WI38 (cell line): ENCODE measurements around the gene CHD2.
"Not testable (repeated sequence)": the region's sequence is repeated elsewhere in the genome, so short reads cannot be mapped to it uniquely, and the experiment has no call there.

Source experiments
- H3K4me3 ChIP-seq: 2 replicates; pipeline ENCODE4 v1.5.1; 2011; ENCODE audit warnings: low read depth, mild to moderate bottlenecking, control low read depth, low read length
- CTCF ChIP-seq: IDR thresholded peaks from 2 replicates; pipeline ENCODE4 v1.5.1; 2012; ENCODE audit warnings: low read depth, mild to moderate bottlenecking, control low read depth, low read length

The CHD2 gene

DNA sequence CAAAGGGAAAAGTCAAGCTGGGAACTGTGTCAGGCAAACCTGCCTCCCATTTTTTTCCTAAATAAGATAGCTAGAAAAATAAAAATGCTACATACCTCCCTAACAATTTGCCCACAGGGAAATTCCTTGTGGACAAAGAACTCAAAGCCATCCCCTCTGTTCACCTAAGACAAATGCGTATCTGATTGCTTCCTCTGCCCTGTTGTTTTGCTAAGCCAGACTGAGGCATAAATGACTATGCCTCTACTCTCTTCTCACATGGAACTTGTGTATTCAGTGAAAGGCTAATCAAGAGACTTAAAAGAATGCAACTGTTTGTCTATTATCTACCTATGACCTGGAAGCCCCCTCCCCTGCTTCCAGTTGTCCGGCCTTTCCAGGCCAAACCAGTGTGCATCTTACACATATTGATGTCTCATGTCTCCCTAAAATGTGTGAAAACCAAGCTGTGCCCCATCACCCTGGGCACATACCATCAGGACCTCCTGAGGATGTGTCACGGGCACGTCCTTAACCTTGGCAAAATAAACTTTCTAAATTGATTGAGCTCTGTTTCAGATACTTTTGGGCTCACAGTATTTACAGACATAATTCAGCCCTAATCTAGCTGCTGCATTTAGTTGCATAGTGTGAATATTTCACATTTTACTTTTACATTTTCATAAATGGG lies 15.8 kb downstream of the CHD2 start:
- no peak overlapping the region for H3K4me3 ChIP-seq
- no peak for TF ChIP-seq CTCF

DNA sequence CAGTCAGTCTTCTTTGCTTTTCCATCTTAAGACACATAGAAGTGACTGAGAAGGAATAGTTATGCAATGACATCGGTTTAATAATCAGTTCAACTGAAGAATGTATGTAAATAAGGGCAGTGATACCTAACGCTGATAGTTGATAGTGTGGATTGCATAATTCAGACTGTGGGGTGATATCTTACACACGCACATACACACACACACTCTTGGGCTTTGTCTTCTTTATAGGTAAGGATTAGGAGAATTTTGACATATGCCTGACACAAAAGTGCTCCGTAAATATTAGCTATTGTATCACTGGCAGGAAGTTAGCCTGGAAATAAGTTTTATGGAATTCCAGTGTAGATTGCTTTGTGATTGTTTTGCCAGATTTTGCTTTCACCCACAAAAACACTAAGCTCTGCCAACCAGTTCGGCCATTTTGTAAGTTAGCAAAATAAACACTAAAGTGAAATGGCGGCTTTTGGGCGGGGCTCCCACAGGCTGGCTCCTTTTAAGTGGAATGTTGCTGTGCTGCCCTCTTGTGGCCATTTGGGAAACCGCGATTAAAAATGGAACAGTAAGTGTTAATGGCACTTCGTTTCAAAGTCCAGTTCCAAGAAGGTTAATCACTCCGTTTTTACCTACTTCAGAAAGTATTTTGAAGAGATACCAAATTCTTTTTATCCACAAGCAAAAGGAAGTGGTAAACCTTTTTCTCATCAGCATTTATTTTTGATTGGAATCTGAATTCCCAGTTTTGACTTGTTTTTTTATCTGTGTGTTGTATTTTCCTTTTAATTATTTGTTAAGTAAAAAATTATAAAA lies 17.7 kb downstream of the CHD2 start:
- peak overlapping the region; percentile 17 for H3K4me3 ChIP-seq
- peak; percentile 63 for TF ChIP-seq CTCF

- H3K4me3 ChIP-seq: not testable (repeated sequence)
These were observed 18.8 kb downstream of the CHD2 start for GRCh38 chr15:92918881-92919280.

DNA sequence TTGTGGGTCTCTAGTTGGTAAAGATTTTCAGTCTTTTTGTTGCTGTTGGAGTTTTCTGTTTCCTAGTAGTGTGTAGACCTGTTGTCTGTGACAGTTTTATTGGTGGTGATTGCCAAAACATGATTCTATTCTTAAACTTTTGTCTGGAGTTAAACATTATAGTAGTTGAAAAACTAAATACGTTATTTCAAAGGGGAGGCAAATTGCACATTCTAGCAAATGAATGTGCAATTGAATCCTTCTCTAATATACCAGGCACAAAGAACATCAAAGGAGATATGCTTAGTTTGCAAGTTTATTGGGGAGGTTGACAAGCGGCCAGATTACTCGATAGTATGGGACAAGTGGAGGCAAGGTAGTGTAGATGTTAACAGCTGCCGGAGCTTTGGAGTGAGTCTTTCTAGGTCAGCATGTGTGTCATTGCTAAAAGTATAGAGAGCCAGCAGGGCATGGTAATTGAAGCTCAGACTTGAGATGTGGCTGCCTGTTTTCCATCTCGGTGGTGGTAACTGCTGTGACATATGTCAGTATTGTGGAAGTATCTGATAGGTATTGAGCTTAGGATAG lies 20.6 kb downstream of the CHD2 start:
- no peak overlapping the region for H3K4me3 ChIP-seq
- TF ChIP-seq CTCF: no peak

GRCh38 chr15:92921215-92922131 lies 21.3 kb downstream of the CHD2 start:
- H3K4me3 ChIP-seq: no peak overlapping the region
- no peak for TF ChIP-seq CTCF

DNA sequence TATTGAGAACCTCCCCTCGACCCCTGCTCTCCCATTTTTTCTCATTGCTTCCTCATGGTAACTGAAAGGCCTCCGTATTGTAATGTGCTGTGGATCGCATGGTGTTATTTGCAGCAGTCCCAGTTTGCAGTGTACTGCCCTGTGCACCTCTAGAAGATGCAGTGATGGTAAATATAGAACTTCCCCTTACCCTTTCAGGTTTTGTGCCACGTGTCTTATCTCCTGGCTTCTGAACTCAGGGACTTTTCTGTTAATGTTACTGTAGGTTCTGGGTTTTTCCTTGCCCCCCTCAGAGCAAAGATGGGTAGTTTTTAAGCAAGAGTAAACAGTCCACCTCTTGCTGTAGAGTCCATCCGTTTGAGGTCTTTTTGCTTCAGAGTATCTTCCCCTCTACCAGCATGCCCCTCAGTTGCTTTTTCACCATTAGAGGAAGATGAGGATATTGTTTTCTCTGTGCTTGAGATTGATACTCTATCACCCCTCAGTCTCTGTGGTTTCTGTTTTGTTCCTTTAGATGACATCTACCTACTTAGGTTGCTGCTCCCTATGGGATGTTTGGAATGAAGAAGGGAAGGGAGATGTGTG lies 22.4 kb downstream of the CHD2 start:
- no peak for TF ChIP-seq CTCF
- no peak overlapping the region for H3K4me3 ChIP-seq

- TF ChIP-seq CTCF: no peak
- H3K4me3 ChIP-seq: no peak overlapping the region
These were observed 24.1 kb downstream of the CHD2 start for GRCh38 chr15:92924216-92924615.
